HG03103 (cell line): ENCODE data around the gene UBR3.

Experiments
- ATAC-seq: cut with Tn5 transposase; IDR thresholded peaks from one replicate; pipeline ENCODE4 v1.9.1; 2021; ENCODE audit warnings: low read depth; ENCODE audit not compliant: unreplicated experiment

Gene UBR3

DNA sequence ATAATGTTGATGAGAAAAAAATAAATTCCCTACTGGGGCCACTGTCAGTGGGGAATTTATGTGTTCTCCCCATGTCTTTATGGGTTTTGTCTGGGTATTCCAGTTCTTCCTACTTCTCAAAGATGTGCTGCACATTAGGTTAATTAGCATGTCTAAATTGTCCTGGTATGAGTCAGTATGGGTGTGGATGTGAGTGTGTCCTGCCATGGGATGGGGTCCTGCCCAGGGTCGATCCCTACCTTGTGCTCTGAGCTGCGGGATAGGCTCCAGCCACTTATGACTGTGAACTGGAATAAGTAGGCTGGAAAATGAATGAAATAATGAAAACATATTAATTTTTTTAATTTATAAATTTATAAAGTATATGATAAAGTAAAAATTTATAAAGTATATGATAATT, 167.5 kb downstream of the UBR3 start:
- ATAC-seq, result no peak

DNA sequence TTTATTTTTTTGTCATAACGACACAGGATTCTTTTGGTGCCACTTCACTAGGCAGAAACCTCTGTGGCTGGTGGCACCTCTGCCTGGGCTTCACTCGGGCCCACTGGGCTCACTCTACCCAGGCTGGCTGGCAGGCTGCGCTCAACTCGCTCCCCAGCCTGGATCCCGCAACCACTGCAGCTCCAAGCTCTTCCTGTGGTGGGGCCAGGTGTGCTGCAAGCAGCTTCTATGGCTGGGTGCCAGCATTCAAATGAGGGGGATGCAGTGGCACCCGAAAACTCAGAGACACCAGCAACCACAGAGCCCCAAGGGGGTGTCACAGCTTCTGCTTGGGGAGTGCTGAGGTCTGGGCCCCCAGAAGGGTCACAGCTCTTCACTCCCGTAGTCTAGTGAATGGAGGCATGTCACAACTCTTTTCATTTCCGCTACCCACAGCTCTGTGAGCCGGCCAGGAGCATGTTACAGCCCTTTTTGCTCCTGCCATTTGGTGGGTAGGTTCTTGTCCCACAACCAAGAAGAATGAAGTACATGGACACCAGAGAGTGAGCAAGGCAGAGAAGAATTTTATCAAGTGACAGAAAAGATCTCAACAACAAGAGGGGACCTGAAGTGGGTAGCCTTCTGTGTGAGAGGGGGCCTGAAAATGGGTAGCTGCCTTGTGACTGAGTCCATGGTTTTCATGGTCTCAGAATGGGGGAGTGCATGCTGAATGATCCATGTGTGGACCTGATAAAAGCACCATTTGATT, 170.1 kb downstream of the UBR3 start:
- ATAC-seq, result no peak

- no peak for ATAC-seq
These were observed 171.8 kb downstream of the UBR3 start for GRCh38 chr2:169999054-169999453.

DNA sequence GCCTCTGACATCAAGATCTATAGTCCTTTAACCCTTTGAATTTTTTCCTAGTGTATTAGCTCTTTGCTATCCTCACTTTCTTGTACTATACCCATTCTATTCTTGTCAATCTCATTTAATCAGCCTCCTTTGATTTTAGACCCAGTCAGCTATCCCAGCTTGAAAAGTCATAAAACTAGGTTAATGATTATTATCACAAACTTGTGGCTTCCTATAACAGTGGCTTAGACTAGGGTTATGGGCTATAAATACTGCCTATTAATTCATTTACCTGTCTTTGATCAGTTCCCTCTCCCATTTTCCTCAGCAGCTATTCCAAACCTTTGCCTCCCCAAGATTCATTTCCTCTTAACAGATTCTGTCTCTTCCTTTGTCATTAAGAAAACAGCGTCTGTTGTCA, 174.8 kb downstream of the UBR3 start:
- ATAC-seq, result no peak

DNA sequence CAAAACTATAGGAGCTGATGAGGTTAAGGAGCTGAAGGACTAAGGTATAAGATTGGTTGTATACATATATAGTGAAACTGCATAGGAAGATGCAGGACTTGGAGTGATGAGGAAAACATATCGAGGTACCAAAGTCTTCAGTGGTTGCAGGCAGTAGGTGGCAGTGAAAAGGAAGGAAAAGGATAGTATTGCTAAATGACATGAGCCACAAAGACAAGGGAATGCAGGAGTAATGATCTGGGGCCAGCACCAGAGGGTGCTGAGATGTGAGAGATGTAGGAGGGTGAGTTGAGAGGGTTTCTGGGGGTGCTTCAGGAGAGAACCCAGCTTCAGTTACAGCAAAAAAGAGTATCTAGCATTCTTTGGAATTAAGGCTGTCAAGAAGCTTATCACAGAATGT, 178.4 kb downstream of the UBR3 start:
- ATAC-seq, result no peak

- no peak for ATAC-seq
These were observed 179.5 kb downstream of the UBR3 start for GRCh38 chr2:170006587-170007325.

DNA sequence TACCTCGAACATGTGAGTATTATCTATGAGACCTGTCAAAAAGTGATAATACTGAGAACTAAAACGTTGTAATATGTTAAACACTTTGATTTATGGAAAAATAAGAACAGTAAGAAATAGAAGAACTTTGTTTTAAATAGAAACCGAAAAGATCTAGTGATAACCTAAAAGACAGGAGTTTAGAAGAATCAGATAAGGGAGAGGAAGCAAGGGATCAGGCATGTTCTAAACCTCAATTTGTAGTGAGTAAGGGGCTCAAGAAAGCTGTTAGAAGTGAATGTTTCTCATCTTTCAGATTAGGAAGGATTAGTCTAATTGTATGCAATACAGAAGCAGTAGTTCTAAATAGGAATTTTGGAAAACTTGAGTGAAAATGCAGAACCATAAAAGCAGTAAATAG, 182.0 kb downstream of the UBR3 start:
- ATAC-seq, result no peak

- no peak for ATAC-seq
These were observed 185.5 kb downstream of the UBR3 start for GRCh38 chr2:170012773-170013172.

DNA sequence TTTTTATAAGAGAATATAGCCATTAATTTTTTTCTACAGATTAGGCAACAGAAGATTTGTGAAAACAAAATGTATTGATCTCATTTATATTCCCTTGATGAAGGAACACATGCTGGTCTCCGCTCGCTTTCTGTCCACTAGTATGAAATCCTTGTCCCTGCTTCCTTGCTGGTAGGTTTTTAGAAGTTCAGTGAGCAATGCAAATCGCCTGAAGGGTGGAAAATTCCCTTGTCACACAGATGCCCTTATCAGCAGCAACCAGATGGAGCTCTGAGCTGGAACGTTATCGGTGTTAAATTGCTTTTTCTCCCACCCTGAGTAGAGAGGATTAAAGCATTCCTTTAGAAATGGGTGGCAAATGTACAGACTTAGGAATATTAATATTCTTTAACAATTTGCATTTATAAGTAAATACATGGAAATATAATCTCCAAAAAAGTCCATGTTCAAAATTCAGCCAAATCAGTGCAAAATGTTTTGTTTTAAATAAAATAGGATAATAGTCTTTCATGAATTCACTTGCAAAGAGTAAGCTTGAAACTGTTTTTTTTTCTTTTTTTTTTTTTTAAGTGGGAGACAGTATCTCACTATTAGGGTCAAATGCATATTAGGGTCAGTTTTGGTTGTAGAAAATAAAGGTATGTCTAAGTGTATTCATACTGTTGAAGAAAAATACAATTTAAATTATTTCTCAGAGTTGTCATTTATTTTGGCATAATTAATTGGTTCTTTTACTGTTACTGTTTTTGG, 186.7 kb downstream of the UBR3 start:
- ATAC-seq, result no peak

- ATAC-seq, result no peak
These were observed 187.5 kb downstream of the UBR3 start for GRCh38 chr2:170014769-170015168.

DNA sequence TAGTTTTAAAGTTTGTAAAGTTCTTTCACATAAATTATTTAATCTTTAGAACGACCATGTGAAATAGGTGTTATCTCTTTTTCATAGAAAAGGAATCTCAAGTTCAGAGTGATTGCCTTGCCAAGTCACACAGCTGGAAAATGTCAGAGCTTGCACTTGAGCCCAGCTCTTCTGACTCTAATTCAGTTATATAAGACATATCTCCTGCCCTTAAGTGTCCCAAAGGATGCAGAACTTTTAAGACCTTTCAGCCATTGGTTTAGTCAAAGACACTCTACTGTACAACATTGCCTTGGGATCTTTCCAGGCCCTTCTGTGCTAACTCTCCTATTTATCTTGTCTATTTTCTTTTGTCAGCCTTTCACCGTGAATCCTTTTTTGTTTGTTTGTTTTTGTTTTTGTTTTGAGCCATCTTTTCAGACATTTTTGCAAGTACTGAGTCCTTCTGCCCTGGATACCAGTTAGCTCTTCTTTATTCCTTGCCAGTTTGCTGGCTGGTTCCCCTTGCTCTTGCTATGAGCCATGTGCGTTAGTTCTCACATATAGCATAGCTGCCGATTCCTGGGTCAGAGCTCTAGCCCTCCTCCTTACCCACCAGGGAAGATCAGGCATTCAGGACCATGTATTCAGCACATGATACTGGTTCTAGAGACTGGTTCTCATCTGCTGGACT, 190.7 kb downstream of the UBR3 start:
- ATAC-seq, result no peak

- ATAC-seq, result no peak
These were observed 192.0 kb downstream of the UBR3 start for GRCh38 chr2:170019060-170019805.

DNA sequence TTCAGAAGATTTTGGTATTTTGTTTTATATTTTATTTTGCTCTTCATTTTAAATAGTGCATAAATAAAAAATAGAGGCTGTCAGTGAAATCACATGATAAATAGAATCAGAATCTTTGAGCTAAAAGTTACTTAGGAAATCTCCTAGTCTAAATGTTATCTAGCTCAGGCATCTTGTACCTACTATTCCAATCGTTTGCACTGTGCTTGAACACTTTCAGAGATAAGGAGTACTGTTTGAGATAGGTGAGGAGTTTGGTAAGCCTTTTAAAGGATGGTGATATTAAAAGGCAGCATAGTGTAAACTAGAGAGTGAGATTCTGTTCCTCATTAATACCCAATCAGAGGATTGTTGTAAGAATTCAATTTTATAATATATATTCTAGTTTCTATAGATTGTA, 193.5 kb downstream of the UBR3 start:
- no peak for ATAC-seq

DNA sequence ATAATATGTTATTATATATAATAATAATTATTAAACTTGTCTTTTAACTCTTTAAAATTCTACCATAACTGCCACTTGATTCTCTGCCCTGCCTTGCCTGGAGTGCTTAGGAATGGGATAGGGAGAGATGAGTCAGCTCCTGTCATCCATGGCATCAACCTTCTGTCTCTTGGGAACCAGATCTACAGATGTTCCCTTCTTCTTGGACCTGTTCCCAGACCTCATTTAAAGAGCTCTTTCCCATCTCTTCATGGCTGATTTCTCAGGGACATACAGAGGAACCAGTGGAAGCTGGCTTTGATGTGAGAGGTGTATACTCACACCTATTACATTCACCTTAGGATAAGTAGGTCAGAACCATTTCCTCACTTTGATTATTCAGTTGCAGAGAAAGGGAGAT, 195.4 kb downstream of the UBR3 start:
- ATAC-seq, result no peak

GRCh38 chr2:170024721-170025120, 197.5 kb downstream of the UBR3 start:
- ATAC-seq, result no peak

GRCh38 chr2:170025223-170025622, 198.0 kb downstream of the UBR3 start:
- no peak for ATAC-seq

DNA sequence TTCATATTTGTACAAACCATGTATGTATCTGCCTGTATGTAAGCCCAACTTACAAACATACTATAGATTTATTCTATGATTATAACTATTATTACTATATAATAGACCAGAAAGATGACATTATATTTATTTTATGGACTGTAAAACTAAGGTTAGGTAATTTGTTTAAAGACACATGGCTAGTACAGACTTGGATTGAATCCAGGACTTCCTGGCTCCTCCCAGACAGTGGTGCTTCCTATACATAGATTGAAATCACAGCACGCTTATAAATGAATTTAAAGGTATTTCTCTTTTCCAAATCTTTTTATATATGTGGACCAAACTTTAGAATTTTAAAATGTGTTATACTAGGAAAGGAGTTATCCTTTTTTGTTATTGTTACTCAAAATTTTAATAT, 199.1 kb downstream of the UBR3 start:
- no peak for ATAC-seq

DNA sequence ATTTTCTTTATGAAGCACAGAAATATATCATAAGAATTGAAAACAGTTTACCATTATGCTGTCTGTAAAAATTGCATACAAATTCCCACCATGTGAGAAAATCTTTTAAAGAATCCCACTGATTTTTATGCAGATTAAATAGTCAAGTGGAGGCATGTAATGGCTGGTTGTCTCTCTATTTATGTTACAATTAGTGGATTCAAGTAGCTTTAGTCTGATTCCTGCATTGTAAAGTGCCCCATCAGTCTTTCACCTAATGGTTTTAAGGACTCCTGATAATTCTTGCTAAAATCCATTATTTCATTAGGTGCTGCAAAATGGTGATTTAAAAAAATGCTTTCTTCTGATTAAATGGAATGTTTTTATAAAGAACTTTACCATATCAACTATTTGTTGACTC, 202.3 kb downstream of the UBR3 start:
- ATAC-seq, result no peak

DNA sequence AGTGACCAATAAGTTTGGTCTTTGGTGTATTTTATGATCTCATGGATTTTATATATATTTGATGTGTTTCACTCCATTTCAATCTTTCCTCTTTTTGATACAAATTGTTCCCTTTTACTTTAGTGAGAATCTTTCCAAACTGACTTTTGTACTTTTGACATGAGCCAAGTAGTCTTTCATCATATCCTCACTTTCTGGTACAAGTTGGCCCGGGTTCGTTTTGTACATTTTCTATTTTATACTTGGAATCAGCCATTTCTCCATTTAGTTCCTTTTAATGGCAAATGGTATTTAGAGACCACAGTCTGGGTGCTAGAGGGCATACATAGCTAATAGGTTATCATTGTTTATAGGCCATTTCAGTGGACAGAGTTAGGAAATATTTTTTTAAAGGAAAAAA, 202.8 kb downstream of the UBR3 start:
- no peak for ATAC-seq

GRCh38 chr2:170031288-170031687, 204.0 kb downstream of the UBR3 start:
- no peak for ATAC-seq
